HCT116 (cell line): ENCODE data around the gene PLSCR5. TPM values are rescaled to one million over a fixed set of nuclear protein-coding genes. Genes with fewer than 3 reads are reported as not detected.

Experiments
- CBX3 ChIP-seq: IDR thresholded peaks from 2 replicates; pipeline ENCODE4 v1.6.1; 2012; ENCODE audit warnings: low read depth
- CEBPB ChIP-seq: IDR thresholded peaks from 2 replicates; pipeline ENCODE4 v1.6.1; 2012; ENCODE audit warnings: low read depth
- CTCF ChIP-seq, 3 experiments: fragments of 200-600 bp in 1 of 3; sonication (generic) in 1 of 3; IDR thresholded peaks in 2 of 3; conservative IDR thresholded peaks in 1 of 3; 2 replicates each; pipeline ENCODE4 v1.5.1; 2012 to 2017; ENCODE audit warnings: low read depth in 2 of 3, low read length in 2 of 3, antibody characterized with exemption in 1 of 3, borderline replicate concordance in 1 of 3, control low read depth in 1 of 3, mild to moderate bottlenecking in 1 of 3, mixed read lengths in 1 of 3, mixed run types in 1 of 3, moderate library complexity in 1 of 3; ENCODE audit not compliant: insufficient read depth in 1 of 3
- EGR1 ChIP-seq: IDR thresholded peaks from 2 replicates; pipeline ENCODE4 v1.6.1; 2012; ENCODE audit warnings: low read depth
- ELF1 ChIP-seq: IDR thresholded peaks from 2 replicates; pipeline ENCODE4 v1.6.1; 2012; ENCODE audit warnings: low read depth, borderline replicate concordance
- EZH2 ChIP-seq: fragments of 200-600 bp; sonication (generic); IDR thresholded peaks from 2 replicates; pipeline ENCODE4 v1.6.1; 2017; ENCODE audit warnings: antibody characterized with exemption, mixed run types
- EZH2phosphoT487 ChIP-seq: fragments of 200-600 bp; IDR thresholded peaks from 2 replicates; pipeline ENCODE4 v1.6.1; 2018; ENCODE audit warnings: antibody characterized with exemption, borderline replicate concordance
- REST ChIP-seq: IDR thresholded peaks from 2 replicates; pipeline ENCODE4 v1.6.1; 2012; ENCODE audit warnings: low read depth
- ZNF274 ChIP-seq: fragments of 200-500 bp; sonication (Bioruptor generic); IDR thresholded peaks from 2 replicates; pipeline ENCODE4 v1.6.1; 2014; ENCODE audit warnings: mild to moderate bottlenecking, low read depth, low read length, inconsistent platforms
- total RNA-seq: library from RNA; stranded (reverse); gene quantifications from one replicate; pipeline ENCODE4 v1.2.1, GENCODE V29; 2021; ENCODE audit not compliant: unreplicated experiment
- TF ChIP-seq, protein P1 (sequence below): IDR thresholded peaks from 2 replicates; pipeline ENCODE4 v1.6.1; 2011; ENCODE audit warnings: mild to moderate bottlenecking, low read length, moderate library complexity; ENCODE audit not compliant: insufficient replicate concordance; ENCODE audit errors: extremely low read depth
- TF ChIP-seq, protein P2 (sequence below): IDR thresholded peaks from 2 replicates; pipeline ENCODE4 v1.6.1; 2012

Gene PLSCR5
- total RNA-seq, 1 experiment from 2014 or later: not detected

- TF ChIP-seq REST: no peak
- TF ChIP-seq, protein P1, sequence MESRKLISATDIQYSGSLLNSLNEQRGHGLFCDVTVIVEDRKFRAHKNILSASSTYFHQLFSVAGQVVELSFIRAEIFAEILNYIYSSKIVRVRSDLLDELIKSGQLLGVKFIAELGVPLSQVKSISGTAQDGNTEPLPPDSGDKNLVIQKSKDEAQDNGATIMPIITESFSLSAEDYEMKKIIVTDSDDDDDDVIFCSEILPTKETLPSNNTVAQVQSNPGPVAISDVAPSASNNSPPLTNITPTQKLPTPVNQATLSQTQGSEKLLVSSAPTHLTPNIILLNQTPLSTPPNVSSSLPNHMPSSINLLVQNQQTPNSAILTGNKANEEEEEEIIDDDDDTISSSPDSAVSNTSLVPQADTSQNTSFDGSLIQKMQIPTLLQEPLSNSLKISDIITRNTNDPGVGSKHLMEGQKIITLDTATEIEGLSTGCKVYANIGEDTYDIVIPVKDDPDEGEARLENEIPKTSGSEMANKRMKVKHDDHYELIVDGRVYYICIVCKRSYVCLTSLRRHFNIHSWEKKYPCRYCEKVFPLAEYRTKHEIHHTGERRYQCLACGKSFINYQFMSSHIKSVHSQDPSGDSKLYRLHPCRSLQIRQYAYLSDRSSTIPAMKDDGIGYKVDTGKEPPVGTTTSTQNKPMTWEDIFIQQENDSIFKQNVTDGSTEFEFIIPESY: peak; percentile 54
- TF ChIP-seq, protein P2, sequence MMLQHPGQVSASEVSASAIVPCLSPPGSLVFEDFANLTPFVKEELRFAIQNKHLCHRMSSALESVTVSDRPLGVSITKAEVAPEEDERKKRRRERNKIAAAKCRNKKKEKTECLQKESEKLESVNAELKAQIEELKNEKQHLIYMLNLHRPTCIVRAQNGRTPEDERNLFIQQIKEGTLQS: no peak
- no peak for TF ChIP-seq EZH2
- TF ChIP-seq EZH2phosphoT487: no peak
- no peak for TF ChIP-seq ZNF274
- TF ChIP-seq CBX3: no peak
- TF ChIP-seq ELF1: no peak
- TF ChIP-seq CTCF (IDR thresholded peaks at IDR 0.05 in 2 of 3, conservative IDR thresholded peaks at IDR 0.05 in 1 of 3; ENCODE audit: borderline replicate concordance in 1 of 3, insufficient read depth in 1 of 3, low read depth in 2 of 3, low read length in 2 of 3): no peak
- TF ChIP-seq EGR1: no peak
- TF ChIP-seq CEBPB: no peak
- TF ChIP-seq, all 23 proteins: peak for 8
Measured at GRCh38 chr3:146544002-146544928, 60.9 kb downstream of the PLSCR5 start, which contains the start of gene PLSCR1 (continued).
